ENCODE measurements around the gene TMEM132D. TPM values are rescaled to one million over a fixed set of nuclear protein-coding genes. Genes with fewer than 3 reads are reported as not detected.

TMEM132D gene
- total and polyA plus RNA-seq, 8 donors: 0.19 to 2.8 (median 0.46) TPM

DNA sequence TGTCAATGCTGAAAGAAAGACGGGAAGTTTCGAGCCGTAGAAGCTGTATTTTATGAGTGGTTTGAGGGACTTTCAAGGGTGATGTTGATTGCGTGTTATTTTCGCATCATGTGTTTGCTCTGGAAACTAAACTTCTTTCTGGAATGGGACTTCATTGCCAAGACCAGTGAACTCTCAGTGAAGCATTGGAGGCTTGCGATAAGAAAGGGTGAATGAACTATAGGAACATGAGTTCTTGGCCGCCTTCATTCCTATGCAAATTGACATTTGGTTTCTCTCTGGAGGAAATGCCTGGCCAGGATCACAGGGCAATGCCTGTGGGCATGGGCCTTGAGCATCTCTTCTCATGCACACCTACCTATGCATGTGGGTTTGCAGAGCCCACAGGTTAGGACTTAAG is 677.8 kb downstream of the TMEM132D start:
- ATAC-seq (no peak), DNase-seq (no peak), FAIRE-seq (no peak)
- Histone ChIP-seq H3K36me3 (no peaks in the 10 kb centered on the region), H3K4me3 (no peak overlapping the region), H3K4me1 (no peaks in the 10 kb centered on the region), H3K27ac (no peak overlapping the region), H3K9me3 (no peaks in the 10 kb centered on the region), H3K27me3 (peaks cover 0 to 5% (median 0%) of the 10 kb centered on the region in 4 donors)
- intact Hi-C loops (cut with DNase I): no loop called here
- TF ChIP-seq, protein P1, sequence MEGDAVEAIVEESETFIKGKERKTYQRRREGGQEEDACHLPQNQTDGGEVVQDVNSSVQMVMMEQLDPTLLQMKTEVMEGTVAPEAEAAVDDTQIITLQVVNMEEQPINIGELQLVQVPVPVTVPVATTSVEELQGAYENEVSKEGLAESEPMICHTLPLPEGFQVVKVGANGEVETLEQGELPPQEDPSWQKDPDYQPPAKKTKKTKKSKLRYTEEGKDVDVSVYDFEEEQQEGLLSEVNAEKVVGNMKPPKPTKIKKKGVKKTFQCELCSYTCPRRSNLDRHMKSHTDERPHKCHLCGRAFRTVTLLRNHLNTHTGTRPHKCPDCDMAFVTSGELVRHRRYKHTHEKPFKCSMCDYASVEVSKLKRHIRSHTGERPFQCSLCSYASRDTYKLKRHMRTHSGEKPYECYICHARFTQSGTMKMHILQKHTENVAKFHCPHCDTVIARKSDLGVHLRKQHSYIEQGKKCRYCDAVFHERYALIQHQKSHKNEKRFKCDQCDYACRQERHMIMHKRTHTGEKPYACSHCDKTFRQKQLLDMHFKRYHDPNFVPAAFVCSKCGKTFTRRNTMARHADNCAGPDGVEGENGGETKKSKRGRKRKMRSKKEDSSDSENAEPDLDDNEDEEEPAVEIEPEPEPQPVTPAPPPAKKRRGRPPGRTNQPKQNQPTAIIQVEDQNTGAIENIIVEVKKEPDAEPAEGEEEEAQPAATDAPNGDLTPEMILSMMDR (IDR thresholded peaks at IDR 0.05): no peak
- WGBS, 2 donors: 45 to 74% methylated on average over 7 of the region's 7 CpGs

DNA sequence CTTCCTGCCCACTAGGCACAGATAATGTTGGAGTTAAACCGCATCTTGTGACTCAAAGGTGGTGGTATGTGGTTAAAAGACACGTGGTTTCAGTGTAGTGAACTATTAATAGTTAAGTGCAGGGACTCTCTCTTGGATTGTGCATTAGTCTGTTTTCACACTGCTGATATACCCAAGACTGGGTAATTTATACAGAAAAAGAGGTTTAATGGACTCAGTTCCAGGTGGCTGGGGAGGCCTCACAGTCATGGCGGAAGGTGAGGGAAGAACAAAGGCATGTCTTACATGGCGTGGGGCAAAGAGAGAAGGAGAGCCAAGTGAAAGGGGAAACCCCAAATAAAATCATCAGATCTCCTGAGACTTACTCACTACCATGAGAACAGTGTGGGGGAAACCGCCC is 688.3 kb downstream of the TMEM132D start:
- intact Hi-C loops (cut with DNase I): no loop called here
- no peak for ATAC-seq

DNA sequence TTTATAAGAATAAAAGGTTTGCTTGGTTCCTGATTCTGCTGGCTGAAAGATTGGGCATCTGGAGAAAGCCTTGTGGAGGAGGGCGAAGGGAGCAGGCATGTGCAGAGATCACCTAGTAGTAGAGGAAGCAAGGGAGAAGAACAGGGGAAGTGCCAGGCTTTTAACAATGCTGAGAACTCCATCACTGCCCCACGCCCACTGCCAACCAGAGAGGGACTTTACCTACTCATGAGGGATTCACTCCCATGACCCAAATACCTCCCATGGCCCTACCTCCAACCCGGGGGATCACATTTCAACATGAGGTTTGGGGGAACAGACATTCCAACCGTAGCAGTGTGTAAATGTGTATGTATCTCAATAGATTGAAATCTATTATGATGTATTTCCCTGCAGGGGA is 690.3 kb downstream of the TMEM132D start:
- FAIRE-seq: no peak
- intact Hi-C loops (cut with DNase I): no loop called here
- WGBS, 2 donors: 58 to 59% methylated on average over 4 of the region's 4 CpGs

More for the DNA sequence above, 688.3 kb downstream of the TMEM132D start:
- TF ChIP-seq, protein P1 (IDR thresholded peaks at IDR 0.05): no peak
- Histone ChIP-seq H3K36me3 (no peaks in the 10 kb centered on the region), H3K4me1 (no peaks in the 10 kb centered on the region), H3K27ac (no peak overlapping the region), H3K9me3 (no peaks in the 10 kb centered on the region), H3K27me3 (peaks cover 0 to 3% (median 0%) of the 10 kb centered on the region in 4 donors), H3K4me3 (no peak overlapping the region)
- FAIRE-seq: no peak
- 79 to 86% methylated on average over 5 of the region's 5 CpGs for WGBS, 2 donors
- no peak for DNase-seq

DNA sequence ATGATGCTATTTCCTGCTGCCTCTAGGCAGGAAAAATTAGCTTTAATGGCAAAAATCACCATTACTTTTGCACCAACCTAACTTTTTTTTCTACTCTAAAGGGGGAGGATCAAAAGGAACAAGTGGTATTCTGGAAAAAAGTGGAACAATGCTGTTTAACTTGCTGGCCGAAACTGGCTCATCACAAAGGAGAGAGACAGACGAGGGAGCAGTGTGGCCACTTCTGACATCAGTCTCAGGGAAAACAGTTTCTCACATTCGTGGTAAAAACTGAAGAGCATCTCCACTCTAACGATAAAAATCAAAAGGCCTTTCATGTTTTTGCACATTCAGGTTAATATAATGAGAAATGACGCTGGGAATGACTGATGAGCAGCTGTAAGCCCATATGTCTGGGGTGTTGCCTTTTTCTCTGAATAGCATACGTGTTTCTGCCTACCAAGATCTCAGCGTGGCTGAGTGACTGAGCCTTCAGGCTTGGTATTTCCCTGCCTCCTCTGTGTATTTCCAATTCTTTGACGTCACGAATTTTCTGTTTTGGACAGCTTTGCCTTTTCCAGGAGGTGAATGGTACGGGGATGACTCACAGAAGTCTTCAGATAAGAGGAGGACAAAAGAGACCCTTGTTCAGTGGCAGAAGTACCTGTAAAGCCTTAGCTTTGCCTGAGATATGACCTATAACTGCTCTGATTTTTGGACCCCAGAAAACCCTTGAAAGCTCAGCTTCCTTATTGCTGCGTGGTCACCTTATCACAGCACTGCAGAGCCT is 691.8 kb downstream of the TMEM132D start:
- H3K27ac ChIP-seq: no peak overlapping the region
- FAIRE-seq: no peak
- peaks cover 0 to 3% (median 0%) of the 10 kb centered on the region in 4 donors for H3K27me3 ChIP-seq
- 15 to 27% methylated on average over 11 of the region's 11 CpGs for WGBS, 2 donors
- no peaks in the 10 kb centered on the region for H3K36me3 ChIP-seq
- peak in 3 of 4 donors; percentile 41 to 74 (median 63) for ATAC-seq
- H3K9me3 ChIP-seq: no peaks in the 10 kb centered on the region
- H3K4me1 ChIP-seq: no peaks in the 10 kb centered on the region
- intact Hi-C loops (cut with DNase I): no loop called here
- H3K4me3 ChIP-seq: no peak overlapping the region
- TF ChIP-seq, protein P1 (IDR thresholded peaks at IDR 0.05): no peak
- DNase-seq: no peak

More for the DNA sequence above, 690.3 kb downstream of the TMEM132D start:
- no peak for DNase-seq
- TF ChIP-seq, protein P1 (IDR thresholded peaks at IDR 0.05): no peak
- Histone ChIP-seq H3K9me3 (no peaks in the 10 kb centered on the region), H3K4me3 (no peak overlapping the region), H3K36me3 (no peaks in the 10 kb centered on the region), H3K4me1 (no peaks in the 10 kb centered on the region), H3K27ac (no peak overlapping the region), H3K27me3 (peaks cover 0 to 3% (median 0%) of the 10 kb centered on the region in 4 donors)
- no peak for ATAC-seq

DNA sequence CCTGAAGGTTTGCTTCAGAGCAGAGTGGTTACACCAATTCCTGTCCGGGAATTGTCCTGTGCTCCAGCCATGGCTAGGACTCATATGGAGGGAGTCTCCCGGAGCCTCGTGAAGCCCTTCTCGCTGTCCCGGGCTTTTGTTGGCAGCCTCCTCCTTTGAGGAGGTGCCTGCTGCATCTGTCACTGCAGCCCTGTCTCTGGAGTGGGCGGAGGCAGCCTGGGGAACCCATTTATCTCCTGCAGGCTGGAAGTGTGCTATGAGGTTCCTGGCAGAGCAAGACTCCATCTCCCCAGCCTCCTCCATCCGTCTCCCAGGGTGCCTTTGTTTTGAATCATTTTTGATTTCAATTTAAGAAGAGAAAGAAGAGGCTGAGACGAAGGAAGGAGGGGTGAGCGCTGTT is 695.3 kb downstream of the TMEM132D start:
- TF ChIP-seq, protein P1 (IDR thresholded peaks at IDR 0.05): no peak
- FAIRE-seq (no peak), ATAC-seq (no peak), DNase-seq (no peak)
- Histone ChIP-seq H3K27ac (no peak overlapping the region), H3K9me3 (no peaks in the 10 kb centered on the region), H3K4me1 (no peaks in the 10 kb centered on the region), H3K4me3 (no peak overlapping the region), H3K27me3 (peaks cover 0 to under 1% (median 0%) of the 10 kb centered on the region in 4 donors), H3K36me3 (no peaks in the 10 kb centered on the region)
- intact Hi-C loops (cut with DNase I): no loop called here
- WGBS, 2 donors: 48 to 63% methylated on average over 9 of the region's 9 CpGs
